Measurements from ENCODE around the gene ZNF785. TPM values are rescaled to one million over a fixed set of nuclear protein-coding genes. Genes with fewer than 3 reads are reported as not detected.

ZNF785 gene
- total and polyA plus RNA-seq, 2 donors (not counting 3 experiments of a cell fraction or from before 2014, with no cell fraction given): 7.8 to 21.9 TPM

- Histone ChIP-seq H3K4me3 (replicated peaks in 1 of 3; ENCODE audit: insufficient read depth in 1 of 3, low read depth in 1 of 3, low read length in 3 of 3) (no peak overlapping the region), H3K4me1 (ENCODE audit: control insufficient read depth, extremely low read depth, insufficient read depth, low read length) (peaks cover 12% of the 10 kb centered on the region), H3K27ac (ENCODE audit: insufficient read depth, low read depth, low read length) (no peak overlapping the region), H3K9ac (replicated peaks; ENCODE audit: extremely low read depth, insufficient read depth, low read length) (no peak overlapping the region), H3K9me1 (replicated peaks; ENCODE audit: control insufficient read depth, extremely low read depth, insufficient read depth, low read length) (no peaks in the 10 kb centered on the region), H2AFZ (ENCODE audit: low read depth, low read length) (no peak overlapping the region), H3K36me3 (ENCODE audit: control insufficient read depth in 2 of 2, extremely low read depth in 1 of 2, insufficient read depth in 2 of 2, low read length in 2 of 2) (no peaks in the 10 kb centered on the region), H4K20me1 (replicated peaks; ENCODE audit: control insufficient read depth, extremely low read depth, insufficient read depth, low read length) (no peaks in the 10 kb centered on the region), H3K27me3 (ENCODE audit: control insufficient read depth in 2 of 2, insufficient read depth in 2 of 2, low read length in 2 of 2) (no peaks in the 10 kb centered on the region), H3K79me2 (ENCODE audit: control insufficient read depth, insufficient read depth, low read length) (no peaks in the 10 kb centered on the region), H3K4me2 (ENCODE audit: insufficient read depth, low read length) (no peak overlapping the region), H3K9me3 (replicated peaks; ENCODE audit: control insufficient read depth, insufficient read depth, low read length) (no peaks in the 10 kb centered on the region)
- FAIRE-seq: no peak
- no TSS peak for BruUV-seq (replicated peaks)
- intact Hi-C loops (cut with micrococcal nuclease): no loop called here
- TF ChIP-seq MAX (IDR thresholded peaks at IDR 0.05; ENCODE audit: insufficient read depth, insufficient read length) (no peak), JUN (IDR thresholded peaks at IDR 0.05; ENCODE audit: borderline replicate concordance, insufficient read depth, insufficient read length, low read depth) (no peak), GATA2 (IDR thresholded peaks at IDR 0.05; ENCODE audit: insufficient read depth, insufficient read length, low read depth, low read length) (no peak), POLR2AphosphoS5 (IDR thresholded peaks at IDR 0.05; ENCODE audit: insufficient read depth, low read depth, low read length) (no peak), POLR2A (IDR thresholded peaks at IDR 0.05; ENCODE audit: low read depth, low read length) (no peak), MYC (IDR thresholded peaks at IDR 0.05; ENCODE audit: low read depth, low read length) (no peak), CTCF (IDR thresholded peaks at IDR 0.05; ENCODE audit: extremely low read depth in 1 of 2, insufficient read depth in 1 of 2, low read depth in 1 of 2, low read length in 2 of 2) (no peak), EZH2 (IDR thresholded peaks at IDR 0.05; ENCODE audit: borderline replicate concordance, low read depth, low read length, severe bottlenecking) (no peak), FOS (IDR thresholded peaks at IDR 0.05; ENCODE audit: borderline replicate concordance, insufficient read depth, low read length) (no peak)
- CTCF ChIA-PET: interaction anchor here (1.8 kb wide), 1 partner anchor 8 kb away, joined by 6 read pairs; no protein-coding TSS in a partner anchor
- no peak for DNase-seq (ENCODE audit: low read depth, low spot score)
- POLR2A ChIA-PET: no interaction called here
- dilution Hi-C loops (cut with MboI; ENCODE audit: extremely low pct_ligation_motif_present, low sequenced_read_pairs): no loop called here
Measured at GRCh38 chr16:30543067-30543466, 42.4 kb downstream of the ZNF785 start.
